CD14-positive monocyte (primary cell): ENCODE measurements around the gene BUD23. TPM values are rescaled to one million over a fixed set of nuclear protein-coding genes. Genes with fewer than 3 reads are reported as not detected.

Experiments used
- DNase-seq, 3 donors: peaks; one replicate each; pipeline ENCODE4 v3.0.0-alpha.2; 2011 to 2022
- H2AFZ ChIP-seq: 2 replicates; pipeline ENCODE4 v1.6.0; 2012; ENCODE audit warnings: mild to moderate bottlenecking, low read depth, low read length, inconsistent platforms; ENCODE audit not compliant: insufficient read depth, poor library complexity, severe bottlenecking
- H3K27ac ChIP-seq, 2 donors: 1 replicate in 1 of 2; 2 replicates in 1 of 2; pipeline ENCODE4 v1.5.1; 2012 to 2013; ENCODE audit warnings: low read length in 2 of 2, control low read depth in 1 of 2, inconsistent platforms in 1 of 2, low read depth in 1 of 2, mild to moderate bottlenecking in 1 of 2
- H3K27me3 ChIP-seq, 2 donors: one replicate each; pipeline versions ENCODE4 v1.6.0 to v1.6.1; 2011 to 2013; ENCODE audit warnings: low read length in 2 of 2; ENCODE audit not compliant: control insufficient read depth in 2 of 2, insufficient read depth in 2 of 2
- H3K36me3 ChIP-seq, 2 donors: replicated peaks in 1 of 2; 1 replicate in 1 of 2; 2 replicates in 1 of 2; pipeline versions ENCODE4 v1.5.1 to v1.6.1; 2012 to 2013; ENCODE audit warnings: low read length in 2 of 2, control low read depth in 1 of 2, inconsistent platforms in 1 of 2, mild to moderate bottlenecking in 1 of 2; ENCODE audit not compliant: insufficient read depth in 2 of 2, control insufficient read depth in 1 of 2
- H3K4me1 ChIP-seq, 2 donors: 1 replicate in 1 of 2; 2 replicates in 1 of 2; pipeline versions ENCODE4 v1.5.1 to v1.6.1; 2012 to 2013; ENCODE audit warnings: low read length in 2 of 2, control low read depth in 1 of 2, inconsistent platforms in 1 of 2, mild to moderate bottlenecking in 1 of 2, moderate library complexity in 1 of 2; ENCODE audit not compliant: insufficient read depth in 2 of 2, control insufficient read depth in 1 of 2
- H3K4me2 ChIP-seq: replicated peaks from 2 replicates; pipeline ENCODE3; 2012; ENCODE audit warnings: low read length, moderate library complexity, mild to moderate bottlenecking; ENCODE audit not compliant: poor library complexity, severe bottlenecking; ENCODE audit errors: extremely low read depth
- H3K4me3 ChIP-seq, 3 experiments: fragments of 200-600 bp in 1 of 3; sonication (generic) in 1 of 3; replicated peaks in 1 of 3; 1 replicate in 2 of 3; 2 replicates in 1 of 3; pipeline ENCODE4 v1.5.1; 2011 to 2013; ENCODE audit warnings: low read length in 3 of 3, mild to moderate bottlenecking in 3 of 3, control low read depth in 2 of 3, low read depth in 2 of 3, inconsistent platforms in 1 of 3, moderate library complexity in 1 of 3
- H3K79me2 ChIP-seq: 2 replicates; pipeline ENCODE4 v1.6.0; 2012; ENCODE audit warnings: mild to moderate bottlenecking, control low read depth, inconsistent platforms, low read length, moderate library complexity; ENCODE audit not compliant: insufficient read depth
- H3K9ac ChIP-seq: 2 replicates; pipeline ENCODE4 v1.6.0; 2017; ENCODE audit warnings: low read length, mild to moderate bottlenecking; ENCODE audit not compliant: insufficient read depth, poor library complexity, severe bottlenecking
- H3K9me3 ChIP-seq, 2 donors: replicated peaks in 1 of 2; 1 replicate in 1 of 2; 2 replicates in 1 of 2; pipeline versions ENCODE4 v1.5.1 to v1.6.1; 2012 to 2013; ENCODE audit warnings: low read length in 2 of 2, control low read depth in 1 of 2; ENCODE audit not compliant: control insufficient read depth in 1 of 2, insufficient read depth in 1 of 2
- H4K20me1 ChIP-seq: 2 replicates; pipeline ENCODE4 v1.6.0; 2012; ENCODE audit warnings: mild to moderate bottlenecking, low read length, control low read depth, moderate library complexity; ENCODE audit not compliant: insufficient read depth
- H3K27ac Mint-ChIP-seq, 7 donors: one replicate each; pipeline ENCODE4 v1.8.0; 2020; ENCODE audit warnings: mild to moderate bottlenecking in 7 of 7, mixed read lengths in 7 of 7, moderate library complexity in 6 of 7, inconsistent platforms in 2 of 7
- H3K27me3 Mint-ChIP-seq, 3 donors: one replicate each; pipeline ENCODE4 v1.8.0; 2021 to 2022; ENCODE audit warnings: low read depth in 3 of 3, mild to moderate bottlenecking in 3 of 3, mixed read lengths in 3 of 3, moderate library complexity in 3 of 3, inconsistent platforms in 1 of 3
- H3K36me3 Mint-ChIP-seq, 2 donors: one replicate each; pipeline ENCODE4 v1.8.0; 2020; ENCODE audit warnings: mixed read lengths in 2 of 2, inconsistent platforms in 1 of 2, mild to moderate bottlenecking in 1 of 2
- H3K4me1 Mint-ChIP-seq: one replicate; pipeline ENCODE4 v1.8.0; 2020; ENCODE audit warnings: mild to moderate bottlenecking, mixed read lengths
- H3K4me3 Mint-ChIP-seq, 2 donors: one replicate each; pipeline ENCODE4 v1.8.0; 2020; ENCODE audit warnings: mild to moderate bottlenecking in 2 of 2, mixed read lengths in 2 of 2, moderate library complexity in 1 of 2
- H3K9me3 Mint-ChIP-seq, 7 donors: one replicate each; pipeline ENCODE4 v1.8.0; 2020 to 2022; ENCODE audit warnings: mixed read lengths in 7 of 7, mild to moderate bottlenecking in 6 of 7, moderate library complexity in 6 of 7, inconsistent platforms in 2 of 7
- WGBS: methylation state at CpG from one replicate; pipeline ENCODE4 v1.1.5; 2013; ENCODE audit warnings: missing lambda C conversion rate; ENCODE audit not compliant: insufficient coverage; 5-methylcytosine and 5-hydroxymethylcytosine counted together
- intact Hi-C, 2 donors: fragments of 100-400 bp; cut with micrococcal nuclease; formaldehyde crosslinking; loops; one replicate each; pipeline versions ENCODE4 v1.15.0 to v1.15.1; 2023
- polyA plus RNA-seq, 3 donors: library from polyadenylated mRNA; depleted of rRNA in 1 of 3; unstranded in 2 of 3; stranded (reverse) in 1 of 3; fragments of 300-500 nt in 2 of 3; fragments of >200 nt in 1 of 3; fragmentation: Illumina TruSeq in 2 of 3; gene quantifications; 1 replicate in 2 of 3; 2 replicates in 1 of 3; pipeline ENCODE4 v1.2.3, GENCODE V29; 2012 to 2021
- TF ChIP-seq, protein P1 (sequence below): fragments of 200-600 bp; IDR thresholded peaks from one replicate; pipeline ENCODE4 v1.8.0; 2022; ENCODE audit warnings: antibody characterized with exemption, mild to moderate bottlenecking

The BUD23 gene
- polyA plus RNA-seq, 3 donors = 44.5 to 51.9 (median 51.1) TPM

- Histone ChIP-seq H3K4me2 (no peak overlapping the region), H3K79me2 (peaks cover 50% of the 10 kb centered on the region), H3K9me3 (no peaks in the 10 kb centered on the region), H3K9ac (no peak overlapping the region), H4K20me1 (peaks cover 7% of the 10 kb centered on the region), H3K27ac (no peak overlapping the region), H2AFZ (no peak overlapping the region), H3K27me3 (no peaks in the 10 kb centered on the region), H3K4me3 (no peak overlapping the region), H3K36me3 (peaks cover 15 to 44% of the 10 kb centered on the region in 2 donors), H3K4me1 (peaks cover 24 to 30% of the 10 kb centered on the region in 2 donors)
- 99% methylated on average over 14 of the region's 18 CpGs for WGBS
- H3K36me3 Mint-ChIP-seq = peaks cover 40 to 51% of the 10 kb centered on the region in 2 donors
- peaks cover 0 to 1% (median 0%) of the 10 kb centered on the region in 3 donors for H3K27me3 Mint-ChIP-seq
- H3K27ac Mint-ChIP-seq = peak overlapping the region in 1 of 7 donors; percentile 20
- no peak overlapping the region for H3K4me3 Mint-ChIP-seq
- peaks cover 0 to 2% (median 0%) of the 10 kb centered on the region in 7 donors for H3K9me3 Mint-ChIP-seq
- TF ChIP-seq, protein P1, sequence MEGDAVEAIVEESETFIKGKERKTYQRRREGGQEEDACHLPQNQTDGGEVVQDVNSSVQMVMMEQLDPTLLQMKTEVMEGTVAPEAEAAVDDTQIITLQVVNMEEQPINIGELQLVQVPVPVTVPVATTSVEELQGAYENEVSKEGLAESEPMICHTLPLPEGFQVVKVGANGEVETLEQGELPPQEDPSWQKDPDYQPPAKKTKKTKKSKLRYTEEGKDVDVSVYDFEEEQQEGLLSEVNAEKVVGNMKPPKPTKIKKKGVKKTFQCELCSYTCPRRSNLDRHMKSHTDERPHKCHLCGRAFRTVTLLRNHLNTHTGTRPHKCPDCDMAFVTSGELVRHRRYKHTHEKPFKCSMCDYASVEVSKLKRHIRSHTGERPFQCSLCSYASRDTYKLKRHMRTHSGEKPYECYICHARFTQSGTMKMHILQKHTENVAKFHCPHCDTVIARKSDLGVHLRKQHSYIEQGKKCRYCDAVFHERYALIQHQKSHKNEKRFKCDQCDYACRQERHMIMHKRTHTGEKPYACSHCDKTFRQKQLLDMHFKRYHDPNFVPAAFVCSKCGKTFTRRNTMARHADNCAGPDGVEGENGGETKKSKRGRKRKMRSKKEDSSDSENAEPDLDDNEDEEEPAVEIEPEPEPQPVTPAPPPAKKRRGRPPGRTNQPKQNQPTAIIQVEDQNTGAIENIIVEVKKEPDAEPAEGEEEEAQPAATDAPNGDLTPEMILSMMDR = no peak
- peaks cover 31% of the 10 kb centered on the region for H3K4me1 Mint-ChIP-seq
- intact Hi-C loops = loop anchor here in 1 of 2 donors (5.0 to 10.0 kb wide), 2 partner anchors 42 to 761 kb away; partner anchors contain the start of gene POM121
- no peak for DNase-seq
These were observed 1.9 kb downstream of the BUD23 start for GRCh38 chr7:73685311-73685710.

- no peak for DNase-seq
- H2AFZ ChIP-seq = no peak overlapping the region
- H3K4me2 ChIP-seq = no peak overlapping the region
- Mint-ChIP-seq H3K4me1 (peaks cover 12% of the 10 kb centered on the region), H3K27me3 (peaks cover 0 to 1% (median 0%) of the 10 kb centered on the region in 3 donors), H3K4me3 (no peak overlapping the region), H3K27ac (peak overlapping the region in 1 of 7 donors; percentile 16), H3K36me3 (peaks cover 61 to 73% of the 10 kb centered on the region in 2 donors), H3K9me3 (peaks cover 0 to 2% (median 0%) of the 10 kb centered on the region in 7 donors)
- peaks cover 18% of the 10 kb centered on the region for H4K20me1 ChIP-seq
- H3K9ac ChIP-seq = no peak overlapping the region
- 100% methylated on average over 1 of the region's 8 CpGs for WGBS
- H3K4me1 ChIP-seq = peaks cover 9 to 12% of the 10 kb centered on the region in 2 donors
- TF ChIP-seq, protein P1 = no peak
- peaks cover 23% of the 10 kb centered on the region for H3K79me2 ChIP-seq
- H3K27me3 ChIP-seq = no peaks in the 10 kb centered on the region
- H3K36me3 ChIP-seq = peaks cover 43 to 74% of the 10 kb centered on the region in 2 donors
- H3K4me3 ChIP-seq = no peak overlapping the region
- intact Hi-C loops = loop anchor here in 1 of 2 donors (5.0 to 10.0 kb wide), 2 partner anchors 39 to 763 kb away; partner anchors contain the start of gene POM121
- no peaks in the 10 kb centered on the region for H3K9me3 ChIP-seq
- H3K27ac ChIP-seq = no peak overlapping the region
These were observed 4.9 kb downstream of the BUD23 start for GRCh38 chr7:73688288-73688687.
